GM19455 (cell line): ENCODE results near the gene RIC3.
"Not testable (repeated sequence)": the region's sequence is repeated elsewhere in the genome, so short reads cannot be mapped to it uniquely, and the experiment has no call there.

Experiments
- ATAC-seq: cut with Tn5 transposase; IDR thresholded peaks from one replicate; pipeline ENCODE4 v1.9.1; 2021; ENCODE audit not compliant: unreplicated experiment

Gene RIC3

GRCh38 chr11:8192016-8192895 is 23.4 kb upstream of the RIC3 start:
- ATAC-seq = peak; percentile 66

GRCh38 chr11:8190431-8190830 is 21.6 kb upstream of the RIC3 start:
- ATAC-seq = no peak

- ATAC-seq = no peak
These were observed 17.6 kb upstream of the RIC3 start for GRCh38 chr11:8186429-8186828.

GRCh38 chr11:8183111-8183510 is 14.3 kb upstream of the RIC3 start:
- no peak for ATAC-seq

GRCh38 chr11:8180469-8180868 is 11.6 kb upstream of the RIC3 start:
- ATAC-seq = no peak

- ATAC-seq = no peak
These were observed 9.5 kb upstream of the RIC3 start for GRCh38 chr11:8178297-8178696.

GRCh38 chr11:8177136-8177535 is 8.3 kb upstream of the RIC3 start:
- no peak for ATAC-seq

- ATAC-seq = no peak
These were observed 1.0 kb downstream of the RIC3 start for GRCh38 chr11:8167796-8168195.

GRCh38 chr11:8164746-8165145 is 4.1 kb downstream of the RIC3 start:
- no peak for ATAC-seq

GRCh38 chr11:8161627-8162304 is 7.1 kb downstream of the RIC3 start:
- ATAC-seq = not testable (repeated sequence)

GRCh38 chr11:8156877-8157276 is 11.9 kb downstream of the RIC3 start:
- ATAC-seq = no peak

- ATAC-seq = no peak
These were observed 19.1 kb downstream of the RIC3 start for GRCh38 chr11:8149726-8150125.

GRCh38 chr11:8138526-8138925 is 30.3 kb downstream of the RIC3 start:
- ATAC-seq = no peak

GRCh38 chr11:8127447-8127846 is 41.4 kb downstream of the RIC3 start:
- no peak for ATAC-seq

- ATAC-seq = no peak
These were observed 42.1 kb downstream of the RIC3 start for GRCh38 chr11:8126649-8127289.

- no peak for ATAC-seq
These were observed 46.6 kb downstream of the RIC3 start for GRCh38 chr11:8122173-8122764.

GRCh38 chr11:8111636-8112035 is 57.2 kb downstream of the RIC3 start:
- no peak for ATAC-seq

GRCh38 chr11:8110396-8110795 is 58.4 kb downstream of the RIC3 start:
- ATAC-seq = no peak

GRCh38 chr11:8109675-8110074 is 59.1 kb downstream of the RIC3 start:
- ATAC-seq = no peak

GRCh38 chr11:8108421-8108820 is 60.4 kb downstream of the RIC3 start:
- ATAC-seq = no peak

- ATAC-seq = no peak
These were observed 61.2 kb downstream of the RIC3 start for GRCh38 chr11:8107642-8108041.

GRCh38 chr11:8106679-8107078 is 62.1 kb downstream of the RIC3 start:
- ATAC-seq = no peak
